ENCODE measurements around the gene SLC6A18.
"Not testable (repeated sequence)": the region's sequence is repeated elsewhere in the genome, so short reads cannot be mapped to it uniquely, and the experiment has no call there.

SLC6A18 gene

GRCh38 chr5:1266791-1267190, 41.6 kb downstream of the SLC6A18 start:
- DNase-seq (ENCODE audit: insufficient read length, low spot score) (no peak), FAIRE-seq (no peak)
- TF ChIP-seq POLR2A (IDR thresholded peaks at IDR 0.05; ENCODE audit: low read depth, low read length), result no peak
- no peak for TF ChIP-seq PAX5 (IDR thresholded peaks at IDR 0.05; ENCODE audit: insufficient read depth, low read length, severe bottlenecking)
- TF ChIP-seq SPI1 (IDR thresholded peaks at IDR 0.05; ENCODE audit: low read depth, low read length), result no peak
- no peak for TF ChIP-seq POU2F2 (IDR thresholded peaks at IDR 0.05; ENCODE audit: low read depth, low read length)
- TF ChIP-seq TAF1 (IDR thresholded peaks at IDR 0.05; ENCODE audit: low read depth, low read length), result no peak
- no peak for TF ChIP-seq POLR2AphosphoS5 (IDR thresholded peaks at IDR 0.05; ENCODE audit: low read depth, low read length)

- not testable (repeated sequence) for FAIRE-seq; DNase-seq (ENCODE audit: insufficient read length, low spot score)
Observed at GRCh38 chr5:1267464-1267863, 42.3 kb downstream of the SLC6A18 start.

DNA sequence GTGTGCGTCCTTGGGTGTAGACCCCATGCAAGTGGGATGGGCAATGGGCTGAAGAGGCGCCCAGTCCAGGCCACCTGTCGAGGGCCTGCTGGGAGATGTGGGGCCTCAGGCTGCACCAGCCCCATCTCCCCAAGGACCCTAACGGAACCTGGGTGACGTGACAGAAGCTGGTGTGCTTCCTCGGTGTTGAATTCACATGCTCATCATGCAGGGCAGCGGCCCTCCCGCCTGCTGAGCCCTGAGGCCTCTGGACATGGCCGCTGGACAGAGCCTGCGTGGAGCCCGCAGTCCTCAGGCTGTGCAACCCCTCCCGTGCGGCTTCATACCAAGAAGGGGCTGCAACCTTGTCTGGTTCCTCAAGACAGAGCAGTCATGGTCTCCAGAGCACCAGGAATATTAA, 42.9 kb downstream of the SLC6A18 start:
- FAIRE-seq (no peak), DNase-seq (ENCODE audit: insufficient read length, low spot score) (no peak)
- TF ChIP-seq SPI1 (IDR thresholded peaks at IDR 0.05; ENCODE audit: low read depth, low read length) (no peak), POU2F2 (IDR thresholded peaks at IDR 0.05; ENCODE audit: low read depth, low read length) (no peak), PAX5 (IDR thresholded peaks at IDR 0.05; ENCODE audit: insufficient read depth, low read length, severe bottlenecking) (no peak), TAF1 (IDR thresholded peaks at IDR 0.05; ENCODE audit: low read depth, low read length) (no peak), POLR2AphosphoS5 (IDR thresholded peaks at IDR 0.05; ENCODE audit: low read depth, low read length) (no peak), POLR2A (IDR thresholded peaks at IDR 0.05; ENCODE audit: low read depth, low read length) (no peak)

- TF ChIP-seq PAX5 (IDR thresholded peaks at IDR 0.05; ENCODE audit: insufficient read depth, low read length, severe bottlenecking), result no peak
- no peak for TF ChIP-seq POLR2AphosphoS5 (IDR thresholded peaks at IDR 0.05; ENCODE audit: low read depth, low read length)
- TF ChIP-seq POLR2A (IDR thresholded peaks at IDR 0.05; ENCODE audit: low read depth, low read length), result no peak
- no peak for TF ChIP-seq SPI1 (IDR thresholded peaks at IDR 0.05; ENCODE audit: low read depth, low read length)
- no peak for TF ChIP-seq POU2F2 (IDR thresholded peaks at IDR 0.05; ENCODE audit: low read depth, low read length)
- no peak for TF ChIP-seq TAF1 (IDR thresholded peaks at IDR 0.05; ENCODE audit: low read depth, low read length)
- DNase-seq (ENCODE audit: insufficient read length, low spot score) (no peak), FAIRE-seq (no peak)
Observed at GRCh38 chr5:1268666-1269065, 43.5 kb downstream of the SLC6A18 start.

GRCh38 chr5:1270426-1270825, 45.2 kb downstream of the SLC6A18 start:
- FAIRE-seq (no peak), DNase-seq (ENCODE audit: insufficient read length, low spot score) (no peak)
- TF ChIP-seq TAF1 (IDR thresholded peaks at IDR 0.05; ENCODE audit: low read depth, low read length) (no peak), POLR2A (IDR thresholded peaks at IDR 0.05; ENCODE audit: low read depth, low read length) (no peak), PAX5 (IDR thresholded peaks at IDR 0.05; ENCODE audit: insufficient read depth, low read length, severe bottlenecking) (no peak), POLR2AphosphoS5 (IDR thresholded peaks at IDR 0.05; ENCODE audit: low read depth, low read length) (no peak), SPI1 (IDR thresholded peaks at IDR 0.05; ENCODE audit: low read depth, low read length) (no peak), POU2F2 (IDR thresholded peaks at IDR 0.05; ENCODE audit: low read depth, low read length) (no peak)

DNA sequence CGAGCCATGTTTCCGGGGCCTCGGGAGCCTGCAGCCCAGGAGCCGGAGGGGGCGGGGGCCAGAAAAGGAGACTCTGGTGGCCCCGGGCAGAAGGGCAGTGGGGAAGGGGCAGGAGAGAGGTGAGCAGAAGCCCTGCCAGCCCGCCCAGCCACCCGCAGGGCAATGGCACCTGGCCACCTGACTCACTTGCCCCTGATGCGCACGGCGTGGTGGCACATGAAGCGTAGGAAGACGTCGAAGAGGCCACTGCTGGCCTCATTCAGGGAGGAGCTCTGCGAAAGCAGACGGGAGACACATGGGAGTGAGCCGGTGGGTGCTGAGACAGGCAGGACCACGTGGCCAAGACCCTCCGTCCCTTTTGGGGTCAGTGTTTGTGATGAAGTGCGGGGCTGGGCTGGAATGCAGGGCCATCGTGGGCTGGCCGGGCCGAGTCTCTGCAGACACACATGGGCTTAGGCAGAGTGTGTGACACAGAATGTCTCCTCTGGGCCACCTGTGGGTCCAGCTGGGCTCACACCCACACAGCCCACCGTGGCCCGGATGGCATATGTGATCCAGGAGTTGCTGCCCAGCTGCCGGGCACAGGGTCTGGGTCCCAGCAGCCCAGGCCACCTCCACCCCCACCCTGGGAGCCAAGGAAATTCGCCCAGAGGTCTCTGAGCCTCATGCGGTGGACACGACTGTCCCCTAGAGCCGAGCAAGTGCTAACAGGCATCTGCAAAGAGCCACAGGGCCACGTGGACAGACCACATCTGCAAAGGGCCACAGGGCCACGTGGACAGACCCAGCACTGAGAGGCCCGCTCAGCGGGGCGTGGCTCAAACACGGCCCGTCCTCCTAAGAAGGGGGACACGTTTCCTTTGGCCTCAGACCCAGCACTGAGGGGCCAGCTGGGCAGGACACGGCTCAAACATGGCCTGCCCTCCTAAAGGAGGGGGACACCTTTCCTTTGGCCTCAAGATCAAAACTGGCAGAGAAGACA, 46.0 kb downstream of the SLC6A18 start:
- no peak for FAIRE-seq
- TF ChIP-seq POLR2A (IDR thresholded peaks at IDR 0.05; ENCODE audit: low read depth, low read length) (no peak), POU2F2 (IDR thresholded peaks at IDR 0.05; ENCODE audit: low read depth, low read length) (no peak), SPI1 (IDR thresholded peaks at IDR 0.05; ENCODE audit: low read depth, low read length) (no peak), PAX5 (IDR thresholded peaks at IDR 0.05; ENCODE audit: insufficient read depth, low read length, severe bottlenecking) (no peak), TAF1 (IDR thresholded peaks at IDR 0.05; ENCODE audit: low read depth, low read length) (no peak)
- no peak for DNase-seq (ENCODE audit: insufficient read length, low spot score)

- DNase-seq (ENCODE audit: insufficient read length, low spot score) (no peak), FAIRE-seq (no peak)
- no peak for TF ChIP-seq POLR2A (IDR thresholded peaks at IDR 0.05; ENCODE audit: low read depth, low read length)
Observed at GRCh38 chr5:1272201-1272600, 47.0 kb downstream of the SLC6A18 start.

DNA sequence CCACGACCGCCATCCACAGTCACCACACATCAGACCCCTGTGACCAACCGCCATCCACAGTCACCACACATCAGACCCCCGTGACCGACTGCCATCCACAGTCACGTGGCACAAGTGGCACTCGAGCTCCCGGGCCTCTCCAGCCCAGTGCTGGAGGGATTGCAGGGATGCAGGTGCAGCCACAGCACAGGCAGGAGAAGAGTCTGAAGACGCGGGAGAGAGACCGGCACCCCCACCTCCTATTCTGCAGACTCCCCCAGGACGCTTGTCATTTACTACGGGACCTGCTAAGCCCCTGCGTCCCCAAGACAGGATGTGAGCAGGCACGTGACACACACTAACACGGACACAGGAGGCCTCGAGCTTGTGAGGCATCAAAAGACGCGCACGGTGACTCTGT, 48.6 kb downstream of the SLC6A18 start:
- no peak for TF ChIP-seq POLR2AphosphoS5 (IDR thresholded peaks at IDR 0.05; ENCODE audit: low read depth, low read length)
- no peak for TF ChIP-seq POU2F2 (IDR thresholded peaks at IDR 0.05; ENCODE audit: low read depth, low read length)
- no peak for TF ChIP-seq TAF1 (IDR thresholded peaks at IDR 0.05; ENCODE audit: low read depth, low read length)
- no peak for TF ChIP-seq SPI1 (IDR thresholded peaks at IDR 0.05; ENCODE audit: low read depth, low read length)
- TF ChIP-seq POLR2A (IDR thresholded peaks at IDR 0.05; ENCODE audit: low read depth, low read length), result no peak
- TF ChIP-seq PAX5 (IDR thresholded peaks at IDR 0.05; ENCODE audit: insufficient read depth, low read length, severe bottlenecking), result no peak
- FAIRE-seq, result no peak
- DNase-seq (ENCODE audit: insufficient read length, low spot score), result no peak

DNA sequence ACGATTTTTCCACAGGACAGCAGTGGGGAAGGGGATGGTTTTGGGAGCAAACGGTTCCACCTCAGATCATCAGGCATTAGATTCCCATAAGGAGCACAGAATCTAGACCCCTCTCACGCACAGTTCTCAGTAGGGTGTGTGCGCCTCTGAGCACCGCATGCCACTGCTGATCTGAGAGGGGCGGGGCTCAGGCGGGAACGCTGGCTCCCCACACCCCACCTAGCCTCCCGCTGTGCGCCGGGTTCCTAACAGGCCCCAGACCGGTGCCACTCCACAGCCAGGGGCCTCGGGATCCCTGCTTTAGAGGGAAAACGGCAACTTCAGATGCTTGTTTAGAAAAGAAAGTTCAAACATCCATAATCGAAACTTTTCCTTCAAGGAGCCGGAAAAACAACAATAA, 49.3 kb downstream of the SLC6A18 start:
- no peak for TF ChIP-seq POLR2AphosphoS5 (IDR thresholded peaks at IDR 0.05; ENCODE audit: low read depth, low read length)
- no peak for TF ChIP-seq PAX5 (IDR thresholded peaks at IDR 0.05; ENCODE audit: insufficient read depth, low read length, severe bottlenecking)
- no peak for TF ChIP-seq SPI1 (IDR thresholded peaks at IDR 0.05; ENCODE audit: low read depth, low read length)
- no peak for TF ChIP-seq TAF1 (IDR thresholded peaks at IDR 0.05; ENCODE audit: low read depth, low read length)
- TF ChIP-seq POU2F2 (IDR thresholded peaks at IDR 0.05; ENCODE audit: low read depth, low read length), result no peak
- TF ChIP-seq POLR2A (IDR thresholded peaks at IDR 0.05; ENCODE audit: low read depth, low read length), result no peak
- DNase-seq (ENCODE audit: insufficient read length, low spot score) (no peak), FAIRE-seq (no peak)

DNA sequence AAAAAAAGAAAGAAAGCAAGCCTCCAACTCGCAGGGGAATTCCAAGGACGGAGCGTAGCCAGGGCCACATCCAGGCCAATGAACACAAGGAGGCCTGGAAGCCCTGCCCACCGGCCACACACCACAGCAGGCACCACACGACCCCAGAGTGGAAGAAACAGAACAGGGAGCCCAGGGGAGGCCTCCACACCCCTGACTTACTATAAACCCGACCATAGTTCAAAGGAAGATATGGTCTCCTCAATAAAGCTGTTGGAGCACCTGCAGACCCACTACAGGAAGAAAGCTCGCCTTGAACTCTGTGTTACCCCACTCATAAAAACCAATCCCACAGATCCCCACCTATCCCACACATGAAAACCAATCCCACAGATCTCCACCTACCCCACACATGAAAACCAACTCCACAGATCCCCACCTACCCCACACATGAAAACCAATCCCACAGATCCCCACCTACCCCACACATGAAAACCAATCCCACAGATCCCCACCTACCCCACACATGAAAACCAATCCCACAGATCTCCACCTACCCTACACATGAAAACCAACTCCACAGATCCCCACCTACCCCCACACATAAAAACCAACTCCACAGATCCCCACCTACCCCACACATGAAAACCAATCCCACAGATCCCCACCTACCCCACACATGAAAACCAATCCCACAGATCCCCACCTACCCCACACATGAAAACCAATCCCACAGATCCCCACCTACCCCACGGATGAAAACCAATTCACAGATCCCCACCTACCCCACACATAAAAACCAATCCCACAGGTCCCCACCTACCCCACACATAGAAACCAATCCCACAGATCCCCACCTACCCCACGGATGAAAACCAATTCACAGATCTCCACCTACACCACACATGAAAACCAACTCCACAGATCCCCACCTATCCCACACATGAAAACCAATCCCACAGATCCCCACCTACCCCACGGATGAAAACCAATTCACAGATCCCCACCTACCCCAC, 50.5 kb downstream of the SLC6A18 start:
- not testable (repeated sequence) for DNase-seq (ENCODE audit: insufficient read length, low spot score); FAIRE-seq
